CD4-positive, alpha-beta memory T cell (primary cell): ENCODE data around the gene RPL12. TPM values are rescaled to one million over a fixed set of nuclear protein-coding genes. Genes with fewer than 3 reads are reported as not detected.

Experiments
- CTCF ChIA-PET: fragments of 350-600 bp; sonication (Branson Sonifier 250); formaldehyde crosslinking; loops from one replicate; lab custom pipeline; 2021; ENCODE audit warnings: inconsistent platforms; ENCODE audit not compliant: partially characterized antibody; lab: Charles Lee
- POLR2A ChIA-PET: fragments of 350-600 bp; sonication (Branson Sonifier 250); formaldehyde crosslinking; loops from one replicate; lab custom pipeline; 2021; ENCODE audit not compliant: partially characterized antibody; lab: Charles Lee
- DNase-seq, 5 donors: peaks; one replicate each; pipeline versions ENCODE4 v3.0.0 to v3.0.0-alpha.2; 2020 to 2022; ENCODE audit warnings: mixed read lengths in 1 of 5
- H3K27ac ChIP-seq: one replicate; pipeline ENCODE4 v1.7.0; 2013; ENCODE audit warnings: low read depth, low read length
- H3K27me3 ChIP-seq: 2 replicates; pipeline ENCODE4 v1.7.0; 2013; ENCODE audit warnings: mild to moderate bottlenecking, low read length, moderate library complexity; ENCODE audit not compliant: insufficient read depth
- H3K36me3 ChIP-seq: 2 replicates; pipeline ENCODE4 v1.7.0; 2013; ENCODE audit warnings: mild to moderate bottlenecking, low read length, moderate library complexity; ENCODE audit not compliant: insufficient read depth
- H3K4me1 ChIP-seq: 2 replicates; pipeline ENCODE4 v1.7.0; 2013; ENCODE audit warnings: mild to moderate bottlenecking, low read length, moderate library complexity; ENCODE audit not compliant: insufficient read depth
- H3K4me3 ChIP-seq, 2 donors: one replicate each; pipeline ENCODE4 v1.7.0; 2013; ENCODE audit warnings: low read length in 2 of 2, mild to moderate bottlenecking in 1 of 2
- H3K9me3 ChIP-seq, 2 donors: one replicate each; pipeline ENCODE4 v1.7.0; 2013; ENCODE audit warnings: low read length in 2 of 2, control low read depth in 1 of 2; ENCODE audit not compliant: control insufficient read depth in 1 of 2
- H3K27ac Mint-ChIP-seq, 7 donors: one replicate each; pipeline ENCODE4 v1.8.0; 2020 to 2021; ENCODE audit warnings: mixed read lengths in 7 of 7, mild to moderate bottlenecking in 6 of 7, inconsistent platforms in 3 of 7, moderate library complexity in 3 of 7
- H3K27me3 Mint-ChIP-seq, 2 donors: one replicate each; pipeline ENCODE4 v1.8.0; 2020 to 2021; ENCODE audit warnings: mixed read lengths in 2 of 2
- H3K36me3 Mint-ChIP-seq, 2 donors: one replicate each; pipeline ENCODE4 v1.8.0; 2020 to 2021; ENCODE audit warnings: mixed read lengths in 2 of 2, inconsistent platforms in 1 of 2, mild to moderate bottlenecking in 1 of 2
- H3K4me1 Mint-ChIP-seq, 4 donors: one replicate each; pipeline ENCODE4 v1.8.0; 2020 to 2021; ENCODE audit warnings: mixed read lengths in 4 of 4, mild to moderate bottlenecking in 1 of 4
- H3K4me3 Mint-ChIP-seq, 8 donors: one replicate each; pipeline ENCODE4 v1.8.0; 2020 to 2021; ENCODE audit warnings: mixed read lengths in 8 of 8, mild to moderate bottlenecking in 7 of 8, moderate library complexity in 6 of 8, inconsistent platforms in 3 of 8
- H3K9me3 Mint-ChIP-seq, 8 donors: one replicate each; pipeline ENCODE4 v1.8.0; 2020 to 2021; ENCODE audit warnings: mixed read lengths in 8 of 8, mild to moderate bottlenecking in 5 of 8, inconsistent platforms in 3 of 8, moderate library complexity in 1 of 8
- intact Hi-C: fragments of 100-400 bp; cut with micrococcal nuclease; formaldehyde crosslinking; loops from one replicate; pipeline ENCODE4 v1.15.1; 2023
- polyA plus RNA-seq, 2 donors: library from polyadenylated mRNA; unstranded; fragments of 300-500 nt; fragmentation: Illumina TruSeq; gene quantifications; one replicate each; pipeline ENCODE4 v1.2.3, GENCODE V29; 2021
- total RNA-seq, 2 experiments: library from RNA; stranded (reverse); gene quantifications; one replicate each; pipeline ENCODE4 v1.2.3, GENCODE V29; 2021

Gene RPL12
- total and polyA plus RNA-seq, 4 experiments from 2014 or later = 1,304 to 1,786 (median 1,643) TPM

DNA sequence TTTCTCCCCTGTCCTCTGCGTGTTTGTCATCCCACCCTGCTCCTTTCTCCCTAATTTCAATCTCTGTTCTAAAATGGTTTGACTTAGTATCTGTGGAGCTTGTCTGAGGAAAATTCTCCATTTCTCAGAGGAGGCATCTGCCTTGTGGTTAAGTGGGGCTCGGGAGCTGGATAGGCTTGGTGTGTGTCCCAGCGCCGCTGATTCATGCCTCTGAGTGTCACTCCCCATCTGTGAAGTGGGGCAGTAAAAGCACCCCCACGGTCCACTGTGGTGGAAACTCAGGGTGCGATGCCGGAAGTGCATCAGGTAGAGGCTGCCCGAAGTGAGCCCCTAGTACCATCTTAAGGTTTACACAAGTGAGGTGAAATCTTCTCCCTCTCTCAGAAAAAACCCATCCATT, 37.7 kb upstream of the RPL12 start:
- CTCF ChIA-PET = interaction anchor here (1.4 kb wide), 1 partner anchor 96 kb away, joined by 3 read pairs; no protein-coding TSS in a partner anchor

DNA sequence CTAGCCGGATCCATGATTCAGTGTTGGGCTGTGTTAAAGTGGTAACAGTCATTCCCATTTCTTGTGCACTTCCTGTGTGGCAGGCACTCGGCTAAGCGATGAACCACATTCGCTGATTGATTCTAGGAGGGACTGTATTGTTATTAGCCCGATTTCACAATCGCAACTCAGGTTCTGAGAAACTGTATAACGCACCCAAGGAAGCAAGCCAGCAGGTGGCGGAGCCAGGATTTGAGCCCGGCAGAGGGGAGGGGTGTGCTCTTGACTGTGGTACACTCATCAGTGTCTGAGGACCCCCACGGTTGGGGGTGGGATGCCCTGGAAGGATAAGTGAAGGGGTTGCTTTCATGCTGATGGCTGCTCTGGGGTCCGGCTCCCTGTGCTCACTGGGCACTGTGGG, 34.8 kb upstream of the RPL12 start:
- no peaks in the 10 kb centered on the region for H3K4me1 ChIP-seq
- H3K9me3 Mint-ChIP-seq = no peaks in the 10 kb centered on the region
- no peak overlapping the region for H3K27ac Mint-ChIP-seq
- no peaks in the 10 kb centered on the region for H3K27me3 Mint-ChIP-seq
- H3K4me3 Mint-ChIP-seq = no peak overlapping the region
- H3K27ac ChIP-seq = no peak overlapping the region
- intact Hi-C loops = no loop called here
- peaks cover 10% of the 10 kb centered on the region for H3K36me3 ChIP-seq
- H3K9me3 ChIP-seq = no peaks in the 10 kb centered on the region
- no peak overlapping the region for H3K4me3 ChIP-seq
- DNase-seq = no peak
- peaks cover 25 to 37% of the 10 kb centered on the region in 2 donors for H3K36me3 Mint-ChIP-seq
- H3K4me1 Mint-ChIP-seq = no peaks in the 10 kb centered on the region
- no peaks in the 10 kb centered on the region for H3K27me3 ChIP-seq
- ChIA-PET POLR2A (no interaction called here), CTCF (no interaction called here)

More for the DNA sequence above, 37.7 kb upstream of the RPL12 start:
- DNase-seq = no peak
- POLR2A ChIA-PET = no interaction called here
- H3K4me3 Mint-ChIP-seq = no peak overlapping the region
- no peaks in the 10 kb centered on the region for H3K9me3 Mint-ChIP-seq
- Histone ChIP-seq H3K4me1 (no peaks in the 10 kb centered on the region), H3K9me3 (no peaks in the 10 kb centered on the region), H3K27ac (no peak overlapping the region), H3K36me3 (peaks cover 4% of the 10 kb centered on the region), H3K27me3 (no peaks in the 10 kb centered on the region), H3K4me3 (no peak overlapping the region)
- intact Hi-C loops = no loop called here
- no peaks in the 10 kb centered on the region for H3K4me1 Mint-ChIP-seq
- H3K27me3 Mint-ChIP-seq = no peaks in the 10 kb centered on the region
- H3K36me3 Mint-ChIP-seq = peaks cover 29 to 48% of the 10 kb centered on the region in 2 donors
- no peak overlapping the region for H3K27ac Mint-ChIP-seq

- Mint-ChIP-seq H3K27me3 (no peaks in the 10 kb centered on the region), H3K27ac (peak overlapping the region in 1 of 7 donors; percentile 4), H3K36me3 (peaks cover 31 to 46% of the 10 kb centered on the region in 2 donors), H3K4me3 (no peak overlapping the region), H3K4me1 (no peaks in the 10 kb centered on the region), H3K9me3 (no peaks in the 10 kb centered on the region)
- peaks cover 29% of the 10 kb centered on the region for H3K36me3 ChIP-seq
- no peaks in the 10 kb centered on the region for H3K9me3 ChIP-seq
- H3K4me1 ChIP-seq = no peaks in the 10 kb centered on the region
- POLR2A ChIA-PET = interaction anchor here (1.3 kb wide), 1 partner anchor 31 kb away, joined by 3 read pairs; the partner anchor contains the start of genes LRSAM1 and RPL12
- intact Hi-C loops = no loop called here
- H3K4me3 ChIP-seq = no peak overlapping the region
- DNase-seq = no peak
- CTCF ChIA-PET = no interaction called here
- H3K27me3 ChIP-seq = no peaks in the 10 kb centered on the region
- H3K27ac ChIP-seq = no peak overlapping the region
Observed at GRCh38 chr9:127482662-127483061, 31.5 kb upstream of the RPL12 start.

DNA sequence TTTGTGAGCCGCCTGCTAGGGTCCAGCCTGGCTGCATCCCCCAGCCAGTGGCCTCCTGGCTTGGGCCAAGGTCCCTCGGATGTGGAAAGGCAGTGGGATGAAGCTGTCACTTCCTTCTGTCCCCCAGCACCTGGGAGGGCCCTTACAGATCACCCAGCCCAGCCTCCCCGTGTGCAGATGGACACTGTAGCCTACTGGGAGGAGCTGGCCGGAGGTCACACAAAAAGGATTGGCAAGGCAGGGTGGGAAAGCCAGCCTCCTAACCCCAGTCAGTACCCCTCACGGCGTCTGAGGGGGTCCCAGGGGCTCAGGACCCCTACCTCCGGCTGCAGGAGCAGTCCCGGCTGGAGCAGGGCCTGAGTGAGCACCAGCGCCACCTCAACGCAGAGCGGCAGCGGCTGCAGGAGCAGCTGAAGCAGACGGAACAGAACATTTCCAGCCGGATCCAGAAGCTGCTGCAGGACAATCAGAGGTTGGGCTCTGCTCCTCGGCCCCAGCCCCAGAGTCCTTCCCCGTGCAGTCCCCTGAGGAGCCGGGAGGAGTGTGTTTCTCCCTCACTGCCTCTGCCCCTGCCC, 28.4 kb upstream of the RPL12 start:
- Histone ChIP-seq H3K27me3 (no peaks in the 10 kb centered on the region), H3K4me1 (no peaks in the 10 kb centered on the region), H3K9me3 (no peaks in the 10 kb centered on the region), H3K36me3 (peaks cover 29% of the 10 kb centered on the region), H3K4me3 (no peak overlapping the region), H3K27ac (no peak overlapping the region)
- ChIA-PET POLR2A (no interaction called here), CTCF (no interaction called here)
- H3K27ac Mint-ChIP-seq = no peak overlapping the region
- H3K9me3 Mint-ChIP-seq = no peaks in the 10 kb centered on the region
- H3K36me3 Mint-ChIP-seq = peaks cover 23 to 37% of the 10 kb centered on the region in 2 donors
- intact Hi-C loops = no loop called here
- DNase-seq = no peak
- H3K4me3 Mint-ChIP-seq = no peak overlapping the region
- H3K27me3 Mint-ChIP-seq = no peaks in the 10 kb centered on the region
- H3K4me1 Mint-ChIP-seq = no peaks in the 10 kb centered on the region

DNA sequence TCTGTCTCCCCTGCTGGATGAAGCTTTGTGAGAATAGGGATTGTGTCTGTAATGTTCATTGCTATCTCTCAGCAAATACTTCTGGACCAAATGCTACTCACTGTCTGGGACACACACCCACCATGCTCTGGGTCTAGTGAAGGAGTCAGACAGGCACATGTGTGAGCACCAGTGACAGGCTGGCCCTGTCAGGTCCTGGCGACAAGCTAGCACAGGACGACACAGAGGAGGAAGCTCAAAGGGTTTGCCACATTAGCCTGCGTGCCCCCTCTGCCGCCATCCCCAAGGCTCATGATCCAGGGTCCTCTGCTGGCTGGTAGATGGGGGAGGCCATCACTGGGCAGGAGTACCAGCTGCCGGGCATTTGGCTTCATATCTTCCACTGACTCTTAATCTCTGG, 23.4 kb upstream of the RPL12 start:
- Histone ChIP-seq H3K27me3 (no peaks in the 10 kb centered on the region), H3K4me1 (no peaks in the 10 kb centered on the region), H3K36me3 (peaks cover 6% of the 10 kb centered on the region), H3K27ac (no peak overlapping the region), H3K4me3 (no peak overlapping the region), H3K9me3 (no peaks in the 10 kb centered on the region)
- CTCF ChIA-PET = no interaction called here
- peak overlapping the region in 1 of 7 donors; percentile 50 for H3K27ac Mint-ChIP-seq
- no peaks in the 10 kb centered on the region for H3K9me3 Mint-ChIP-seq
- H3K4me3 Mint-ChIP-seq = no peak overlapping the region
- DNase-seq = no peak
- POLR2A ChIA-PET = interaction anchor here (0.6 to 1.1 kb wide), 2 partner anchors 23 to 28 kb away, joined by 3 read pairs; partner anchors contain the start of gene LRSAM1
- peaks cover 23 to 34% of the 10 kb centered on the region in 2 donors for H3K36me3 Mint-ChIP-seq
- intact Hi-C loops = no loop called here
- H3K27me3 Mint-ChIP-seq = no peaks in the 10 kb centered on the region
- H3K4me1 Mint-ChIP-seq = no peaks in the 10 kb centered on the region

DNA sequence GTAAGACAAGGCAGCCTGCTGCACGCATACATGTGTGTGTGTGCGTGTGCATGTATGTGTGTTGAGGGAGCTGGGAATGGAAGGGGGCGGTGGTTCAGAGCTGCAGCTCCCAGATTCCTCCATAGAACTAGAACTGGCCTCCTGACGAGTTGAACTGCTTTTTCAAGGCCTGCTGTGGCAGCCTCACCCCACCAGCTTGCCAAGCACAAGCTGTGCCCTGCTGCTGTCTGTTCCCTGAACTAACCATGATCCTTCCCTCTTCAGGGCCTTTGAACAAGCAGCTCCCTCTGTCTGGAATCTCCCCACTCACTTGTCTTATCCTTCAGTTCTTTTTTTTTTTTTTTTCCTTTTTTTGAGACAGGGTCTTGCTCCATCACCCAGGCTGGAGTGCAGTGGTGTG, 22.7 kb upstream of the RPL12 start:
- H3K9me3 Mint-ChIP-seq = no peaks in the 10 kb centered on the region
- peak overlapping the region in 1 of 7 donors; percentile 30 for H3K27ac Mint-ChIP-seq
- H3K4me1 Mint-ChIP-seq = no peaks in the 10 kb centered on the region
- intact Hi-C loops = no loop called here
- CTCF ChIA-PET = no interaction called here
- no peak overlapping the region for H3K4me3 ChIP-seq
- H3K36me3 ChIP-seq = no peaks in the 10 kb centered on the region
- no peak for DNase-seq
- no peaks in the 10 kb centered on the region for H3K27me3 Mint-ChIP-seq
- no peaks in the 10 kb centered on the region for H3K9me3 ChIP-seq
- POLR2A ChIA-PET = interaction anchor here (0.6 kb wide), 1 partner anchor 261 kb away, joined by 3 read pairs; the partner anchor contains the start of gene TOR2A
- no peak overlapping the region for H3K27ac ChIP-seq
- H3K4me1 ChIP-seq = no peaks in the 10 kb centered on the region
- H3K27me3 ChIP-seq = no peaks in the 10 kb centered on the region
- peaks cover 23 to 31% of the 10 kb centered on the region in 2 donors for H3K36me3 Mint-ChIP-seq
- no peak overlapping the region for H3K4me3 Mint-ChIP-seq

DNA sequence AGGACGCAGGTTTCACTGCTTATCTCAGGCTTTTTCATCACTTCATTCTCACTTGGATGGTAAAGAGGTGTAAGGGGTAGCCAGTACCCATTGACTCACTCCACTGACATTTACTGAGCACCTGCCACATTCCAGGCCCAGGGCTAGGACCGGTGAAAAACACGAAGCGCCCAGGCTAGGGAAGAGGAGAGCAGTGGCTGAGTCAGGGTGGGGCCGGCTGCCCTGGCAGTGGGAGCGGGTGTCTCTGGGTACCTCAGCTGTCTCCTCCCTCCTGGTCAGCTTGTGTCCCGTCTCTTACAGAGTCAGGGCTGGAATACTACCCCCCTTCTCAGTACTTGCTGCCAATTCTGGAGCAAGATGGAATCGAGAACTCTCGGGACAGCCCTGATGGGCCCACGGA, 22.3 kb upstream of the RPL12 start:
- no peak for DNase-seq
- Histone ChIP-seq H3K36me3 (no peaks in the 10 kb centered on the region), H3K9me3 (no peaks in the 10 kb centered on the region), H3K4me3 (no peak overlapping the region), H3K27ac (no peak overlapping the region), H3K27me3 (no peaks in the 10 kb centered on the region), H3K4me1 (no peaks in the 10 kb centered on the region)
- peaks cover 23 to 27% of the 10 kb centered on the region in 2 donors for H3K36me3 Mint-ChIP-seq
- H3K4me1 Mint-ChIP-seq = no peaks in the 10 kb centered on the region
- ChIA-PET CTCF (no interaction called here), POLR2A (interaction anchor here (0.6 kb wide), 1 partner anchor 262 kb away, joined by 3 read pairs; the partner anchor contains the start of gene TOR2A)
- H3K9me3 Mint-ChIP-seq = no peaks in the 10 kb centered on the region
- H3K27ac Mint-ChIP-seq = peak overlapping the region in 1 of 7 donors; percentile 30
- no peak overlapping the region for H3K4me3 Mint-ChIP-seq
- no peaks in the 10 kb centered on the region for H3K27me3 Mint-ChIP-seq
- intact Hi-C loops = no loop called here
